HL-60 (cell line): ENCODE results near the gene TULP4.

ENCODE experiments used
- DNase-seq, 2 experiments: peaks; one replicate each; pipeline ENCODE4 v3.0.0-alpha.2; 2010 to 2020; ENCODE audit warnings: low read depth in 1 of 2, low spot score in 1 of 2
- H3K27ac ChIP-seq: fragments of 250-450 bp; sonication (Bioruptor Pico); replicated peaks from 2 replicates; pipeline ENCODE4 v1.5.1; 2020; ENCODE audit warnings: mild to moderate bottlenecking, moderate library complexity
- H3K27me3 ChIP-seq: fragments of 250-450 bp; sonication (Bioruptor Pico); 2 replicates; pipeline ENCODE4 v1.5.1; 2021; ENCODE audit warnings: mild to moderate bottlenecking, moderate library complexity; ENCODE audit not compliant: insufficient read depth, poor library complexity, severe bottlenecking
- H3K4me3 ChIP-seq: replicated peaks from 2 replicates; pipeline ENCODE4 v1.5.1; 2011; ENCODE audit warnings: mild to moderate bottlenecking, control low read depth, low read length; ENCODE audit not compliant: insufficient read depth
- GABPA ChIP-seq: IDR thresholded peaks from 2 replicates; pipeline ENCODE4 v1.6.1; 2012; ENCODE audit warnings: low read depth
- POLR2AphosphoS5 ChIP-seq: IDR thresholded peaks from 2 replicates; pipeline ENCODE4 v1.6.1; 2012; ENCODE audit warnings: low read depth
- REST ChIP-seq: IDR thresholded peaks from 2 replicates; pipeline ENCODE4 v1.6.1; 2012; ENCODE audit warnings: low read depth; ENCODE audit not compliant: insufficient replicate concordance
- SPI1 ChIP-seq: IDR thresholded peaks from 2 replicates; pipeline ENCODE4 v1.6.1; 2012; ENCODE audit warnings: low read depth, mild to moderate bottlenecking, borderline replicate concordance
- TF ChIP-seq, protein P1 (sequence below): IDR thresholded peaks from one replicate; pipeline ENCODE4 v1.5.1; 2011; ENCODE audit warnings: low read length, control low read depth, inconsistent platforms; ENCODE audit not compliant: insufficient read depth

Gene TULP4

DNA sequence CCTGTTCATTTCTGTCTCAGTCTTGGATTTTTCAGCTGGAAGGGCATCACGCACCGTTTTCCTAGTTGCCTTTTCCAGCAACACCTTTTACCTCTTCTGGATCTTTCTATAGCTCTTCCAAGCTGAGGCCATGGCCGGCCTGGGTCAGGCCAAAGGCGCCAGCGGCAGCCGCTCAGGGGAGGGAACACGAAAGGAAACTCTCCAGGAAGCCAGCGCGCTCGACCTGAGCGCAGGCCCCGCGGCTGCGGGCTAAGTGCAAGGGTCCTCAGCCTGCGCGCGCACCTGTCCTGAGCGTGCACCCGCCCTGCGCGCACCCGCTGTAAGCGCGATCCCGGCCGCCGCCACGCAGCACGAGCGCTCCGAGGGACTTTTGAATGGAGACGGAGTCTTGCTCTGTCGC is 203.8 kb downstream of the TULP4 start:
- Histone ChIP-seq H3K27ac (no peak overlapping the region), H3K4me3 (no peak overlapping the region), H3K27me3 (peaks cover 10% of the 10 kb centered on the region)
- TF ChIP-seq GABPA (no peak), REST (no peak), POLR2AphosphoS5 (no peak), SPI1 (no peak)
- TF ChIP-seq, protein P1, sequence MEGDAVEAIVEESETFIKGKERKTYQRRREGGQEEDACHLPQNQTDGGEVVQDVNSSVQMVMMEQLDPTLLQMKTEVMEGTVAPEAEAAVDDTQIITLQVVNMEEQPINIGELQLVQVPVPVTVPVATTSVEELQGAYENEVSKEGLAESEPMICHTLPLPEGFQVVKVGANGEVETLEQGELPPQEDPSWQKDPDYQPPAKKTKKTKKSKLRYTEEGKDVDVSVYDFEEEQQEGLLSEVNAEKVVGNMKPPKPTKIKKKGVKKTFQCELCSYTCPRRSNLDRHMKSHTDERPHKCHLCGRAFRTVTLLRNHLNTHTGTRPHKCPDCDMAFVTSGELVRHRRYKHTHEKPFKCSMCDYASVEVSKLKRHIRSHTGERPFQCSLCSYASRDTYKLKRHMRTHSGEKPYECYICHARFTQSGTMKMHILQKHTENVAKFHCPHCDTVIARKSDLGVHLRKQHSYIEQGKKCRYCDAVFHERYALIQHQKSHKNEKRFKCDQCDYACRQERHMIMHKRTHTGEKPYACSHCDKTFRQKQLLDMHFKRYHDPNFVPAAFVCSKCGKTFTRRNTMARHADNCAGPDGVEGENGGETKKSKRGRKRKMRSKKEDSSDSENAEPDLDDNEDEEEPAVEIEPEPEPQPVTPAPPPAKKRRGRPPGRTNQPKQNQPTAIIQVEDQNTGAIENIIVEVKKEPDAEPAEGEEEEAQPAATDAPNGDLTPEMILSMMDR: no peak
- DNase-seq: no peak

- no peak overlapping the region for H3K27ac ChIP-seq
- TF ChIP-seq SPI1: no peak
- TF ChIP-seq POLR2AphosphoS5: no peak
- no peak for DNase-seq
- no peak overlapping the region for H3K4me3 ChIP-seq
- H3K27me3 ChIP-seq: peaks cover 10% of the 10 kb centered on the region
Observed at GRCh38 chr6:158517038-158517437, 204.8 kb downstream of the TULP4 start.

GRCh38 chr6:158517581-158517980 is 205.3 kb downstream of the TULP4 start:
- no peak for DNase-seq
- H3K27ac ChIP-seq: no peak overlapping the region

More at GRCh38 chr6:158517581-158517980, 205.3 kb downstream of the TULP4 start:
- peaks cover 10% of the 10 kb centered on the region for H3K27me3 ChIP-seq
- no peak for TF ChIP-seq GABPA
- TF ChIP-seq REST: no peak
- no peak for TF ChIP-seq SPI1
- TF ChIP-seq, protein P1: no peak
- no peak overlapping the region for H3K4me3 ChIP-seq
